Pancreas (tissue), 10 donors: ENCODE measurements around the gene SMYD3. TPM values are rescaled to one million over a fixed set of nuclear protein-coding genes. Genes with fewer than 3 reads are reported as not detected.
A peak's percentile ranks its signal among the peaks of the same experiment; 100 is the strongest.
"Not testable (repeated sequence)": the region's sequence is repeated elsewhere in the genome, so short reads cannot be mapped to it uniquely, and the experiment has no call there.

Source experiments
- ATAC-seq, 4 donors: fragments of 200-7000 bp; cut with Tn5 transposase; one replicate each; pipeline versions ENCODE4 v1.8.0 to v1.9.1; 2020; ENCODE audit warnings: mild to moderate bottlenecking in 4 of 4, moderate library complexity in 4 of 4
- DNase-seq, 6 donors: peaks; one replicate each; pipeline ENCODE4 v3.0.0-alpha.2; 2020
- FAIRE-seq: peaks from 2 replicates; lab custom pipeline; 2012; peaks lifted over from hg19 to GRCh38; lab: Jason Lieb, UNC
- H3K27ac ChIP-seq, 4 donors: fragments of 200-600 bp; sonication (generic); 1 replicate in 3 of 4; 2 replicates in 1 of 4; pipeline versions ENCODE4 v1.5.0 to v1.8.0; 2020
- H3K27me3 ChIP-seq, 4 donors: fragments of 200-600 bp; one replicate each; pipeline ENCODE4 v1.8.0; 2021
- H3K36me3 ChIP-seq, 3 donors: fragments of 200-600 bp; sonication (generic) in 1 of 3; one replicate each; pipeline versions ENCODE4 v1.5.0 to v1.8.0; 2020 to 2021
- H3K4me1 ChIP-seq, 3 donors: fragments of 200-600 bp; one replicate each; pipeline ENCODE4 v1.8.0; 2021
- H3K4me3 ChIP-seq, 4 donors: fragments of 200-600 bp; sonication (generic) in 2 of 4; one replicate each; pipeline versions ENCODE4 v1.5.0 to v1.8.0; 2020 to 2021
- H3K9me3 ChIP-seq, 4 donors: fragments of 200-600 bp; one replicate each; pipeline ENCODE4 v1.8.0; 2021
- CTCF ChIP-seq, 4 donors: fragments of 200-600 bp; sonication (generic) in 3 of 4; IDR thresholded peaks; one replicate each; pipeline versions ENCODE4 v1.5.0 to v1.8.0; 2021; ENCODE audit warnings: antibody characterized with exemption in 4 of 4
- WGBS, 2 donors: extraction: QIAGEN DNeasy Blood & Tissue Kit; methylation state at CpG; one replicate each; pipeline ENCODE4 v1.1.7; 2013; 5-methylcytosine and 5-hydroxymethylcytosine counted together
- intact Hi-C, 3 donors: fragments of 100-400 bp; cut with DNase I; formaldehyde crosslinking; loops; one replicate each; pipeline versions ENCODE4 v1.11.1 to v1.14.2; 2022
- polyA plus RNA-seq, 2 donors: library from polyadenylated mRNA; stranded (reverse); fragments of 200-250 nt; gene quantifications; one replicate each; pipeline ENCODE4 v1.2.3, GENCODE V29; 2013
- total RNA-seq, 6 donors: library from RNA; stranded (reverse); fragmentation: NEBNext Ultra II Directional in 4 of 6; extraction: Animal tissue kit (Norgen Biotek cat#: 25700) in 4 of 6; gene quantifications; one replicate each; pipeline versions ENCODE4 v1.2.1 to v1.2.4, GENCODE V29; 2021 to 2023
- donor health status: healthy with polysubstance abuse.
- donor health status: DM: no; HTN: no; CAD: no; lungs with moderate emphysema.
- donor health status: DM: no; HTN: no; CAD: no.
- donor health status: control.
- donor health status: control.
- donor health status: Bipolar disorder and iron deficiency.
- donor health status: DM: yes; HTN: yes; CAD: no.
- donor health status: DM: no; HTN: no; CAD: no.
- donor health status: DM: no; HTN: no; CAD: no.
- donor health status: DM: yes; HTN: yes; CAD: no.

The SMYD3 gene
- total and polyA plus RNA-seq, 8 donors, result 4.6 to 10.5 (median 6.7) TPM

DNA sequence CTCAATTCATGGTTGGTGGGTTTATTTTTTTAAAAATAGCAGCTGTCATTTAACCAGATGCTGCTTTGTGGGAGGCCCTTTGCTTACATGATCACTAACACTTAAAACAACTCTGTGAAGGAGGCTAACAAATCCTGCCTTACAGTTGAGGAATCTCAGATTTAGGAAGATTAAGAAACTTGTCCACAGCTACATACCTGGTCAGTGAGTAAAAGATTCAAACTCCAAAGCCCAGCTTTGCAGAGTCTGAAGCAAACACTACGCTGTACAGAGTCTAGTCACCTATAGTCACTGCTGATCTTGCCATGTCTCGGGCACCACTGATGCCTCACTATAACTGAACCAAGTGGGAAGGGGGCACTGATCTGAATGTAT lies 535.4 kb downstream of the SMYD3 start:
- Histone ChIP-seq H3K27me3 (no peaks in the 10 kb centered on the region), H3K9me3 (no peaks in the 10 kb centered on the region), H3K36me3 (no peaks in the 10 kb centered on the region), H3K4me1 (no peaks in the 10 kb centered on the region), H3K27ac (no peak overlapping the region), H3K4me3 (no peak overlapping the region)
- TF ChIP-seq CTCF (IDR thresholded peaks at IDR 0.05), result no peak
- no peak for FAIRE-seq
- DNase-seq, result no peak
- intact Hi-C loops, result no loop called here
- WGBS, 2 donors, result 96 to 98% methylated on average over 2 of the region's 2 CpGs
- no peak for ATAC-seq

DNA sequence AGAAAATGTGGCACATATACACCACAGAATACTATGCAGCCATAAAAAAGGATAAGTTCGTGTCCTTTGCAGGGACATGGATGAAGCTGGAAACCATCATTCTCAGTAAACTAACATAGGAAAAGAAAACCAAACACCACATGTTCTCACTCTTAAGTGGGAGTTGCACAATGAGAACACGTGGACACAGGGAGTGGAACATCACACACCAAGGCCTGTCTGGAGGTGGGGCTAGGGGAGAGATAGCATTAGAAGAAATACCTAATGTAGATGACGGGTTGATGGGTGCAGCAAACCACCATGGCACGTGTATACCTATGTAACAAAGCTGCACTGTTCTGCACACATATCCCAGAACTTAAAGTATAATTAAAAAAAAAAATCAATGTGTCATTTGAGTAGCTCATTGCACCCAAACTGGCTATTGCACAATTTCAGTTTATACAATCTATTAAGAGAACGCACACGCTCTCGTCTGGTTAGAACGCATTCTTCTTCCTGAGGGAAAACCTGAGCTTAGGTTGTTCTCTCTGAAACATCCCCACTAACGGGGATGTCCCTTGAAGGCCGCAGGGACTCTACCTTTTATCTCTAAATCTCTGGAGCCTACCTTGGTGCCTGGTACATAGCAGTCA lies 535.9 kb downstream of the SMYD3 start:
- DNase-seq, H3K27ac ChIP-seq, H3K4me1 ChIP-seq, H3K9me3 ChIP-seq, H3K27me3 ChIP-seq, intact Hi-C loops, ATAC-seq, H3K4me3 ChIP-seq, H3K36me3 ChIP-seq, FAIRE-seq: not testable (repeated sequence)
- WGBS, 2 donors, result 81 to 86% methylated on average over 10 of the region's 10 CpGs

DNA sequence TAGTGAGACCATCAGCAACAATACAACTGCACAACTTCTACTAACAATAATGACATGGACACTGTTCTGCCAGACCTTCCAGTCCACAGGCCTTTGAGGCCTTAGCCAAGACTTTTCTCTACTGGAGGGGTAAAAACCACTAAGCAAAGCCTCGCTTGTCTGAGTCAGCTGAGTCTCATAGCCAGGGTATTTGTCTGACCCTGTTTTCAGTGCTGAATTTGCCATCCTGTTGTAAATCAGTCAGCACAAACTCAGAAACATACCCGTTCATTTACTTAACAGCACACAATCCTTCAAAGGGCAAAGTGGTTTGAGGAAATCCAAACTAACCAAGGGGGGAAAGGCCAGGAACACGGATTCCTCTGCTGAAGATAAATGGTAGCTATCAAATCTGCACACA lies 537.8 kb downstream of the SMYD3 start:
- 58 to 64% methylated on average over 3 of the region's 3 CpGs for WGBS, 2 donors
- no peak for FAIRE-seq

GRCh38 chr1:245968775-245969174 lies 538.3 kb downstream of the SMYD3 start:
- TF ChIP-seq CTCF (IDR thresholded peaks at IDR 0.05), result no peak
- no peaks in the 10 kb centered on the region for H3K4me1 ChIP-seq
- WGBS, 2 donors, result 89 to 90% methylated on average over 6 of the region's 6 CpGs
- intact Hi-C loops, result no loop called here
- no peaks in the 10 kb centered on the region for H3K27me3 ChIP-seq
- DNase-seq, result no peak
- H3K4me3 ChIP-seq, result no peak overlapping the region
- ATAC-seq, result no peak
- no peaks in the 10 kb centered on the region for H3K36me3 ChIP-seq
- no peak for FAIRE-seq
- H3K27ac ChIP-seq, result no peak overlapping the region
- no peaks in the 10 kb centered on the region for H3K9me3 ChIP-seq

More for the DNA sequence above, 537.8 kb downstream of the SMYD3 start:
- H3K27ac ChIP-seq, result no peak overlapping the region
- H3K9me3 ChIP-seq, result no peaks in the 10 kb centered on the region
- no peaks in the 10 kb centered on the region for H3K27me3 ChIP-seq
- ATAC-seq (peak in 2 of 4 donors; percentile 35 to 55), DNase-seq (no peak)
- no peaks in the 10 kb centered on the region for H3K4me1 ChIP-seq
- no peak overlapping the region for H3K4me3 ChIP-seq
- intact Hi-C loops, result no loop called here
- no peaks in the 10 kb centered on the region for H3K36me3 ChIP-seq
- TF ChIP-seq CTCF (IDR thresholded peaks at IDR 0.05), result no peak

DNA sequence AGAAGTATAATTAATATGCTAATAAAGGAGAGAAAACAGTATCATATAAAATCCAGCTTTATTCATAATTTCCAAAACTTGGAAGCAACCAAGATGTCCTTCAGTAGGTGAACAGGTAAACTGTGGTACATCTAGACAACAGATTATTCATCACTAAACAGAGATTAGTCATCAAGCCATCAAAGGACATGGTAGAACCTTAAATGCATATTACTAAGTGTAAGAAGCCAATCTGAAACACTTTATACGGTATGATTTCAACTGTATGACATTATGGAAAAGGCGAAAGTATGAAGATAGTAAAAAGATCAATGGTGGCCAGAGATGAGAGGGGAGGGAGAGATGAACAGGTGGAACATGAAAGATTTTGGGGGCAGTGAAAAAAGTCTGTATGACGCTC lies 541.7 kb downstream of the SMYD3 start:
- H3K36me3 ChIP-seq, result no peaks in the 10 kb centered on the region
- no peaks in the 10 kb centered on the region for H3K27me3 ChIP-seq
- no peaks in the 10 kb centered on the region for H3K9me3 ChIP-seq
- no peak for FAIRE-seq
- no peak overlapping the region for H3K4me3 ChIP-seq
- whole genome bisulfite sequencing, 2 donors, result 90 to 94% methylated on average over 3 of the region's 3 CpGs
- H3K27ac ChIP-seq, result no peak overlapping the region
- ATAC-seq, result no peak
- no peak for DNase-seq
- no peaks in the 10 kb centered on the region for H3K4me1 ChIP-seq
- TF ChIP-seq CTCF (IDR thresholded peaks at IDR 0.05), result no peak
- intact Hi-C loops, result no loop called here
